Tibial artery (tissue), 4 donors: ENCODE results near the gene PIAS4.

Source experiments
- DNase-seq, 2 donors: peaks; one replicate each; pipeline ENCODE4 v3.0.0-alpha.2; 2019
- H3K27ac ChIP-seq, 2 donors: fragments of 200-600 bp; sonication (generic) in 1 of 2; 1 replicate in 1 of 2; 2 replicates in 1 of 2; pipeline ENCODE4 v1.5.1; 2018 to 2019; ENCODE audit warnings: mild to moderate bottlenecking in 1 of 2
- H3K27me3 ChIP-seq, 2 donors: fragments of 200-600 bp; sonication (generic) in 1 of 2; one replicate each; pipeline versions ENCODE4 v1.5.1 to v1.6.0; 2016 to 2019
- H3K36me3 ChIP-seq, 3 donors: fragments of 200-600 bp; sonication (generic) in 2 of 3; one replicate each; pipeline ENCODE4 v1.5.1; 2016 to 2019; ENCODE audit warnings: mild to moderate bottlenecking in 2 of 3
- H3K4me1 ChIP-seq, 4 donors: fragments of 200-600 bp; sonication (generic) in 2 of 4; 1 replicate in 3 of 4; 2 replicates in 1 of 4; pipeline ENCODE4 v1.5.1; 2016 to 2019
- H3K4me3 ChIP-seq, 2 donors: fragments of 200-600 bp; sonication (generic) in 1 of 2; 1 replicate in 1 of 2; 2 replicates in 1 of 2; pipeline ENCODE4 v1.5.1; 2018 to 2019; ENCODE audit warnings: mild to moderate bottlenecking in 2 of 2
- H3K9me3 ChIP-seq, 3 donors: fragments of 200-600 bp; sonication (generic) in 1 of 3; one replicate each; pipeline ENCODE4 v1.5.1; 2016 to 2019
- intact Hi-C: fragments of 100-400 bp; cut with DNase I; formaldehyde crosslinking; loops from one replicate; pipeline ENCODE4 v1.15.0; 2023; ENCODE audit warnings: low total_unique reads
- TF ChIP-seq, protein P1 (sequence below), 2 experiments: fragments of 200-600 bp in 1 of 2; fragments of 450-650 bp in 1 of 2; IDR thresholded peaks; one replicate each; pipeline ENCODE4 v1.5.1; 2017 to 2019; ENCODE audit warnings: antibody characterized with exemption in 2 of 2, mild to moderate bottlenecking in 1 of 2, moderate library complexity in 1 of 2

Gene PIAS4

DNA sequence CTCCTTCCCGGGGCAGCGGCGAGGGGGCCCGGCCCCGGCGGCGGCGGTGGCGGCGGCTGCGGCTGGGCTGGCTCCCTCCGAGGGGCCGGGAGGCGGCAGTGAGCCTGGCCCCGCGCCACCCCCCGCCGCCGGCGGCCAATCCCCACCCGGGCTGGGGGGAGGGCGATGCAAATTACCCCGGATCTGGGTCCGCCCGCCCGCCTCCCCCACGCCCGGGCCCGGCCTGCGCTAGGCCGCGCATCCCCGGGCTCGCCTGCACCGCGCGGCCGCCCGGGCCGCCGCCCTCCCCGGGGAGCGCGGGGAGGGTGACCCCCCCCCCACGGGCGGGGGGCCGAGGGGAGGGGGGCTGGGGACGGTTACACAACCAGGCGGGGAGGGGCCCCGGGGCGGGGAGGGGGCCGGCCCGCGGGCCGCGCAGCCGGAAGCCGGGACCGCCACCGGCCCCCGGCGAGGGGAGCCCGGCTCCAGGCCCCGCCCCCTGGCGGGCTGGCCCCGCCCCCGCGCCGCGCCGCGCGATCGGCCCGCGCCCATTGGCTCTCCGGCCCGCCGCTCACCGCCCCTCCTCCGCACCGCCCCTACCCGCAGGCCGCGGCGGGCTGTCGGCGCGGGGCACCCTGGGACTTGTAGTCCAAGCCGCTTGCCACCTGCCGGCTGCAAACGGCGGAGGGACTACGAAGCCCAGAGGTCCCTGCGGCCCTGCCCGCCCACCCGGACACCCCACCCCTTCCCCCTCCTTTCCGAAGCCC is 58.1 kb downstream of the PIAS4 start:
- peaks cover 6 to 50% (median 43%) of the 10 kb centered on the region in 4 donors for H3K4me1 ChIP-seq
- intact Hi-C loops = no loop called here
- TF ChIP-seq, protein P1, sequence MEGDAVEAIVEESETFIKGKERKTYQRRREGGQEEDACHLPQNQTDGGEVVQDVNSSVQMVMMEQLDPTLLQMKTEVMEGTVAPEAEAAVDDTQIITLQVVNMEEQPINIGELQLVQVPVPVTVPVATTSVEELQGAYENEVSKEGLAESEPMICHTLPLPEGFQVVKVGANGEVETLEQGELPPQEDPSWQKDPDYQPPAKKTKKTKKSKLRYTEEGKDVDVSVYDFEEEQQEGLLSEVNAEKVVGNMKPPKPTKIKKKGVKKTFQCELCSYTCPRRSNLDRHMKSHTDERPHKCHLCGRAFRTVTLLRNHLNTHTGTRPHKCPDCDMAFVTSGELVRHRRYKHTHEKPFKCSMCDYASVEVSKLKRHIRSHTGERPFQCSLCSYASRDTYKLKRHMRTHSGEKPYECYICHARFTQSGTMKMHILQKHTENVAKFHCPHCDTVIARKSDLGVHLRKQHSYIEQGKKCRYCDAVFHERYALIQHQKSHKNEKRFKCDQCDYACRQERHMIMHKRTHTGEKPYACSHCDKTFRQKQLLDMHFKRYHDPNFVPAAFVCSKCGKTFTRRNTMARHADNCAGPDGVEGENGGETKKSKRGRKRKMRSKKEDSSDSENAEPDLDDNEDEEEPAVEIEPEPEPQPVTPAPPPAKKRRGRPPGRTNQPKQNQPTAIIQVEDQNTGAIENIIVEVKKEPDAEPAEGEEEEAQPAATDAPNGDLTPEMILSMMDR (IDR thresholded peaks at IDR 0.05) = no peak
- DNase-seq = peak; percentile 92 to 99
- peak overlapping the region; percentile 94 to 98 for H3K4me3 ChIP-seq
- H3K27me3 ChIP-seq = no peaks in the 10 kb centered on the region
- H3K27ac ChIP-seq = peak overlapping the region; percentile 99
- H3K9me3 ChIP-seq = no peaks in the 10 kb centered on the region
- H3K36me3 ChIP-seq = peaks cover 0 to 10% (median 0%) of the 10 kb centered on the region in 3 donors

- peaks cover 4 to 44% (median 38%) of the 10 kb centered on the region in 4 donors for H3K4me1 ChIP-seq
- peaks cover 0 to 10% (median 0%) of the 10 kb centered on the region in 3 donors for H3K36me3 ChIP-seq
- H3K27ac ChIP-seq = peak overlapping the region; percentile 89 to 91
- H3K27me3 ChIP-seq = no peaks in the 10 kb centered on the region
- peak overlapping the region; percentile 94 to 98 for H3K4me3 ChIP-seq
- no peaks in the 10 kb centered on the region for H3K9me3 ChIP-seq
- DNase-seq = peak; percentile 53 to 84
- TF ChIP-seq, protein P1 (IDR thresholded peaks at IDR 0.05) = no peak
- intact Hi-C loops = no loop called here
Measured at GRCh38 chr19:4066176-4066606, 58.7 kb downstream of the PIAS4 start.

- H3K9me3 ChIP-seq = no peaks in the 10 kb centered on the region
- peak within 1 kb of the TSS; percentile 94 to 98 for H3K4me3 ChIP-seq
- DNase-seq = peak; percentile 92
- TF ChIP-seq, protein P1 (IDR thresholded peaks at IDR 0.05) = peak in 1 of 2 experiments; percentile 11
- peak within 1 kb of the TSS; percentile 91 to 99 for H3K27ac ChIP-seq
- intact Hi-C loops = no loop called here
- peaks cover 3 to 38% (median 32%) of the 10 kb centered on the region in 4 donors for H3K4me1 ChIP-seq
- H3K36me3 ChIP-seq = peaks cover 0 to 10% (median 0%) of the 10 kb centered on the region in 3 donors
- H3K27me3 ChIP-seq = no peaks in the 10 kb centered on the region
Measured at GRCh38 chr19:4066682-4067395, 59.3 kb downstream of the PIAS4 start, which contains the start of gene ZBTB7A. TSS of gene ZBTB7A (minus strand) at chr19:4066899. CDS start at chr19:4055232, 11,667 bp downstream.

GRCh38 chr19:4067396-4068046 is 60.0 kb downstream of the PIAS4 start:
- Histone ChIP-seq H3K27me3 (no peaks in the 10 kb centered on the region), H3K4me1 (peaks cover 0 to 31% (median 25%) of the 10 kb centered on the region in 4 donors), H3K27ac (peak overlapping the region; percentile 89 to 91), H3K36me3 (peaks cover 0 to 10% (median 0%) of the 10 kb centered on the region in 3 donors), H3K4me3 (peak overlapping the region; percentile 94 to 98), H3K9me3 (no peaks in the 10 kb centered on the region)
- intact Hi-C loops = no loop called here
- TF ChIP-seq, protein P1 (IDR thresholded peaks at IDR 0.05) = no peak
- no peak for DNase-seq
